Caco-2 (cell line): ENCODE data around the gene B3GNT4. TPM values are rescaled to one million over a fixed set of nuclear protein-coding genes. Genes with fewer than 3 reads are reported as not detected.
"Not testable (repeated sequence)": the region's sequence is repeated elsewhere in the genome, so short reads cannot be mapped to it uniquely, and the experiment has no call there.

ENCODE experiments used
- BruUV-seq: library from RNA; stranded (reverse); fragments of 400-500 nt; replicated peaks from 2 replicates; lab custom pipeline; 2021; lab: Mats Ljungman, UMichigan
- CTCF ChIA-PET: fragments of 300-600 bp; sonication (Branson Sonifier 250); formaldehyde crosslinking; loops from one replicate; lab custom pipeline; 2022; ENCODE audit warnings: antibody characterized with exemption; lab: Charles Lee
- POLR2A ChIA-PET: fragments of 300-600 bp; sonication (Branson Sonifier 250); formaldehyde crosslinking; loops from one replicate; lab custom pipeline; 2022; ENCODE audit warnings: antibody characterized with exemption; lab: Charles Lee
- DNase-seq, 2 experiments: peaks; one replicate each; pipeline versions ENCODE4 v3.0.0 to v3.0.0-alpha.2; 2020 to 2022
- H3K27me3 ChIP-seq: replicated peaks from 2 replicates; pipeline ENCODE4 v1.6.0; 2011; ENCODE audit warnings: low read length; ENCODE audit not compliant: control insufficient read depth, insufficient read depth
- H3K36me3 ChIP-seq: 2 replicates; pipeline ENCODE4 v1.5.1; 2011; ENCODE audit warnings: low read length; ENCODE audit not compliant: control insufficient read depth, insufficient read depth
- H3K4me1 ChIP-seq: fragments of 250-450 bp; sonication (Bioruptor Pico); 2 replicates; pipeline ENCODE4 v1.5.1; 2020; ENCODE audit warnings: mild to moderate bottlenecking
- H3K4me3 ChIP-seq: 2 replicates; pipeline ENCODE4 v1.5.1; 2011; ENCODE audit warnings: low read depth, mild to moderate bottlenecking, control low read depth, low read length
- H3K9me3 ChIP-seq: fragments of 250-450 bp; sonication (Bioruptor Pico); 2 replicates; pipeline ENCODE4 v1.5.1; 2020; ENCODE audit warnings: mild to moderate bottlenecking, moderate library complexity
- H3K27ac Mint-ChIP-seq: one replicate; pipeline ENCODE4 v1.8.0; 2022; ENCODE audit warnings: mixed read lengths; ENCODE audit not compliant: unreplicated experiment
- H3K27me3 Mint-ChIP-seq: one replicate; pipeline ENCODE4 v1.8.0; 2022; ENCODE audit warnings: mixed read lengths; ENCODE audit not compliant: insufficient read depth, unreplicated experiment
- H3K36me3 Mint-ChIP-seq: one replicate; pipeline ENCODE4 v1.8.0; 2022; ENCODE audit warnings: mild to moderate bottlenecking, mixed read lengths; ENCODE audit not compliant: insufficient read depth, unreplicated experiment
- H3K4me1 Mint-ChIP-seq: one replicate; pipeline ENCODE4 v1.8.0; 2022; ENCODE audit warnings: low read depth, mixed read lengths; ENCODE audit not compliant: unreplicated experiment
- H3K4me3 Mint-ChIP-seq: one replicate; pipeline ENCODE4 v1.8.0; 2022; ENCODE audit warnings: mild to moderate bottlenecking, moderate library complexity, mixed read lengths; ENCODE audit not compliant: unreplicated experiment
- H3K9me3 Mint-ChIP-seq: one replicate; pipeline ENCODE4 v1.8.0; 2022; ENCODE audit warnings: mixed read lengths; ENCODE audit not compliant: unreplicated experiment
- intact Hi-C: fragments of 100-400 bp; cut with micrococcal nuclease; formaldehyde crosslinking; loops from one replicate; pipeline ENCODE4 v1.10.0; 2022; ENCODE audit not compliant: unreplicated experiment
- total RNA-seq: library from RNA; stranded (reverse); gene quantifications from 2 replicates; pipeline ENCODE4 v1.2.3, GENCODE V29; 2022
- TF ChIP-seq, protein P1 (sequence below), 2 experiments: fragments of 200-600 bp in 1 of 2; IDR thresholded peaks; 1 replicate in 1 of 2; 2 replicates in 1 of 2; pipeline versions ENCODE4 v1.5.1 to v1.8.0; 2011 to 2022; ENCODE audit warnings: antibody characterized with exemption in 1 of 2, control low read depth in 1 of 2, inconsistent platforms in 1 of 2, low read depth in 1 of 2, low read length in 1 of 2, mild to moderate bottlenecking in 1 of 2, moderate library complexity in 1 of 2; ENCODE audit not compliant: insufficient read depth in 1 of 2, severe bottlenecking in 1 of 2, unreplicated experiment in 1 of 2

Gene B3GNT4
- total RNA-seq, 1 experiment from 2014 or later: 2.2 TPM

DNA sequence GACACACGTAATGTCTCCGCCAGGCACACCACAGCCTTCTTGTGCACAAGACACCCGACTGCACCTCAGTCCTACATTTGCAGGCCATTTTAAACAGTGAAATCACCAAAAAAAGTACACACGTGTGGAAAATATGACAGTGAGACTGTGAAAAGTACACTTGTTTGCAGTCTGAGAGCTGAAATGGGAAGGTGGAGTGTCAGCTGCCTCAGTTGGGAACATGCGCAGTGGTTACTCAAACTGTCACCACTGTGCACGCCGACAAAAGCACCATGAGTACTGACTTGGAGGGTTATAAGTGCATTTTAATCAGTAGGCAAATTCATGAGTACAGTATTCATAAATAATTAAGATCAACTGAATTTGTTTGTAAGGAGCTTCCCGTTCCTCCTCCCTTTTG is 47.0 kb downstream of the B3GNT4 start:
- no peak for DNase-seq
- H3K27ac Mint-ChIP-seq: no peak overlapping the region
- no peaks in the 10 kb centered on the region for H3K9me3 Mint-ChIP-seq
- H3K27me3 Mint-ChIP-seq: no peaks in the 10 kb centered on the region
- H3K4me1 Mint-ChIP-seq: no peaks in the 10 kb centered on the region
- H3K9me3 ChIP-seq: no peaks in the 10 kb centered on the region
- CTCF ChIA-PET: no interaction called here
- H3K4me3 Mint-ChIP-seq: no peak overlapping the region
- no peaks in the 10 kb centered on the region for H3K36me3 ChIP-seq
- no peak overlapping the region for H3K4me3 ChIP-seq
- H3K4me1 ChIP-seq: no peaks in the 10 kb centered on the region
- POLR2A ChIA-PET: no interaction called here
- no TSS peak for BruUV-seq
- peaks cover 25% of the 10 kb centered on the region for H3K36me3 Mint-ChIP-seq
- intact Hi-C loops: no loop called here
- H3K27me3 ChIP-seq: no peaks in the 10 kb centered on the region
- TF ChIP-seq, protein P1, sequence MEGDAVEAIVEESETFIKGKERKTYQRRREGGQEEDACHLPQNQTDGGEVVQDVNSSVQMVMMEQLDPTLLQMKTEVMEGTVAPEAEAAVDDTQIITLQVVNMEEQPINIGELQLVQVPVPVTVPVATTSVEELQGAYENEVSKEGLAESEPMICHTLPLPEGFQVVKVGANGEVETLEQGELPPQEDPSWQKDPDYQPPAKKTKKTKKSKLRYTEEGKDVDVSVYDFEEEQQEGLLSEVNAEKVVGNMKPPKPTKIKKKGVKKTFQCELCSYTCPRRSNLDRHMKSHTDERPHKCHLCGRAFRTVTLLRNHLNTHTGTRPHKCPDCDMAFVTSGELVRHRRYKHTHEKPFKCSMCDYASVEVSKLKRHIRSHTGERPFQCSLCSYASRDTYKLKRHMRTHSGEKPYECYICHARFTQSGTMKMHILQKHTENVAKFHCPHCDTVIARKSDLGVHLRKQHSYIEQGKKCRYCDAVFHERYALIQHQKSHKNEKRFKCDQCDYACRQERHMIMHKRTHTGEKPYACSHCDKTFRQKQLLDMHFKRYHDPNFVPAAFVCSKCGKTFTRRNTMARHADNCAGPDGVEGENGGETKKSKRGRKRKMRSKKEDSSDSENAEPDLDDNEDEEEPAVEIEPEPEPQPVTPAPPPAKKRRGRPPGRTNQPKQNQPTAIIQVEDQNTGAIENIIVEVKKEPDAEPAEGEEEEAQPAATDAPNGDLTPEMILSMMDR (IDR thresholded peaks at IDR 0.05; ENCODE audit: insufficient read depth in 1 of 2, low read depth in 1 of 2, low read length in 1 of 2, severe bottlenecking in 1 of 2, unreplicated experiment in 1 of 2): no peak

DNA sequence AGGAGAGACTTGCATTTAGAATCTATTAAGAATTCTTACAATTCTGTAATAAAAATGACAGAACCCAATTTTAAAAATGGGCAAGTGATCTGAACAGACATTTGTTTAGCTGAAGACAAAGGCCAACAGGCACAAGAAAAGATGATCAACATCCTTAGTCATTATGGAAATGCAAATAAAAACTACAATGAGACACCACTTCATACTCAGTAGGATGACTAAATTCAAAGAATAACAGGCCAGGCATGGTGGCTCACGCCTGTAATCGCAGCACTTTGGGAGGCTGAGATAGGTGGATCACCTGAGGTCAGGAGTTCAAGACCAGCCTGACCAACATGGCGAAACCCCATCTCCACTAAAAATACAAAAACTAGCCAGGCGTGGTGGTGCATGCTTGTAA is 55.0 kb downstream of the B3GNT4 start:
- H3K27ac Mint-ChIP-seq, H3K9me3 Mint-ChIP-seq, H3K9me3 ChIP-seq, H3K27me3 Mint-ChIP-seq, H3K4me1 ChIP-seq, H3K4me3 ChIP-seq, CTCF ChIA-PET, H3K27me3 ChIP-seq, H3K4me3 Mint-ChIP-seq, H3K36me3 ChIP-seq, H3K4me1 Mint-ChIP-seq, POLR2A ChIA-PET, intact Hi-C loops, BruUV-seq, DNase-seq: not testable (repeated sequence)
- peaks cover 57% of the 10 kb centered on the region for H3K36me3 Mint-ChIP-seq

Other genes with a start within 250 kb of the B3GNT4 start
- gene BCL7A, start 181.8 kb upstream of the B3GNT4 start, total RNA-seq: 13.0 and 15.5 TPM in 2 replicates
- 51.3 and 54.5 TPM in 2 replicates for gene MLXIP, start 125.0 kb upstream of the B3GNT4 start, total RNA-seq
- not detected in 2 replicates for gene IL31, start 29.5 kb upstream of the B3GNT4 start, total RNA-seq
- 0.34 TPM in 1 of 2 replicates, not detected in the other for gene LRRC43, start 20.6 kb upstream of the B3GNT4 start, total RNA-seq
- 76.1 and 86.6 TPM in 2 replicates for gene DIABLO, start 22.3 kb downstream of the B3GNT4 start, total RNA-seq
- gene VPS33A, start 62.8 kb downstream of the B3GNT4 start, total RNA-seq: 34.9 and 36.5 TPM in 2 replicates
- 80.9 and 85.0 TPM in 2 replicates for gene CLIP1, start 219.0 kb downstream of the B3GNT4 start, total RNA-seq